ENCODE data around the gene NUBP1.

NUBP1 gene

GRCh38 chr16:10808850-10809249, 65.2 kb downstream of the NUBP1 start:
- no peak for DNase-seq

GRCh38 chr16:10809706-10810105, 66.1 kb downstream of the NUBP1 start:
- no peak for DNase-seq

- DNase-seq, result no peak
Measured at GRCh38 chr16:10812312-10813098, 68.9 kb downstream of the NUBP1 start.

GRCh38 chr16:10813099-10813455, 69.4 kb downstream of the NUBP1 start:
- no peak for DNase-seq

- DNase-seq, result no peak
Measured at GRCh38 chr16:10817514-10817913, 73.9 kb downstream of the NUBP1 start.

GRCh38 chr16:10817963-10818941, 74.6 kb downstream of the NUBP1 start, which contains the start of gene TVP23A:
TSS of gene TVP23A (minus strand) at chr16:10818794. CDS start at chr16:10818493, 301 bp downstream.
- DNase-seq, result no peak
